Caco-2 (cell line): ENCODE measurements around the gene TACR1. TPM values are rescaled to one million over a fixed set of nuclear protein-coding genes. Genes with fewer than 3 reads are reported as not detected.

Experiments
- BruUV-seq: library from RNA; stranded (reverse); fragments of 400-500 nt; replicated peaks from 2 replicates; lab custom pipeline; 2021; lab: Mats Ljungman, UMichigan
- CTCF ChIA-PET: fragments of 300-600 bp; sonication (Branson Sonifier 250); formaldehyde crosslinking; loops from one replicate; lab custom pipeline; 2022; ENCODE audit warnings: antibody characterized with exemption; lab: Charles Lee
- POLR2A ChIA-PET: fragments of 300-600 bp; sonication (Branson Sonifier 250); formaldehyde crosslinking; loops from one replicate; lab custom pipeline; 2022; ENCODE audit warnings: antibody characterized with exemption; lab: Charles Lee
- DNase-seq, 2 experiments: peaks; one replicate each; pipeline versions ENCODE4 v3.0.0 to v3.0.0-alpha.2; 2020 to 2022
- H3K27me3 ChIP-seq: replicated peaks from 2 replicates; pipeline ENCODE4 v1.6.0; 2011; ENCODE audit warnings: low read length; ENCODE audit not compliant: control insufficient read depth, insufficient read depth
- H3K36me3 ChIP-seq: 2 replicates; pipeline ENCODE4 v1.5.1; 2011; ENCODE audit warnings: low read length; ENCODE audit not compliant: control insufficient read depth, insufficient read depth
- H3K4me1 ChIP-seq: fragments of 250-450 bp; sonication (Bioruptor Pico); 2 replicates; pipeline ENCODE4 v1.5.1; 2020; ENCODE audit warnings: mild to moderate bottlenecking
- H3K4me3 ChIP-seq: 2 replicates; pipeline ENCODE4 v1.5.1; 2011; ENCODE audit warnings: low read depth, mild to moderate bottlenecking, control low read depth, low read length
- H3K9me3 ChIP-seq: fragments of 250-450 bp; sonication (Bioruptor Pico); 2 replicates; pipeline ENCODE4 v1.5.1; 2020; ENCODE audit warnings: mild to moderate bottlenecking, moderate library complexity
- H3K27ac Mint-ChIP-seq: one replicate; pipeline ENCODE4 v1.8.0; 2022; ENCODE audit warnings: mixed read lengths; ENCODE audit not compliant: unreplicated experiment
- H3K27me3 Mint-ChIP-seq: one replicate; pipeline ENCODE4 v1.8.0; 2022; ENCODE audit warnings: mixed read lengths; ENCODE audit not compliant: insufficient read depth, unreplicated experiment
- H3K36me3 Mint-ChIP-seq: one replicate; pipeline ENCODE4 v1.8.0; 2022; ENCODE audit warnings: mild to moderate bottlenecking, mixed read lengths; ENCODE audit not compliant: insufficient read depth, unreplicated experiment
- H3K4me1 Mint-ChIP-seq: one replicate; pipeline ENCODE4 v1.8.0; 2022; ENCODE audit warnings: low read depth, mixed read lengths; ENCODE audit not compliant: unreplicated experiment
- H3K4me3 Mint-ChIP-seq: one replicate; pipeline ENCODE4 v1.8.0; 2022; ENCODE audit warnings: mild to moderate bottlenecking, moderate library complexity, mixed read lengths; ENCODE audit not compliant: unreplicated experiment
- H3K9me3 Mint-ChIP-seq: one replicate; pipeline ENCODE4 v1.8.0; 2022; ENCODE audit warnings: mixed read lengths; ENCODE audit not compliant: unreplicated experiment
- CTCF ChIP-seq, 2 experiments: fragments of 200-600 bp in 1 of 2; IDR thresholded peaks; 1 replicate in 1 of 2; 2 replicates in 1 of 2; pipeline versions ENCODE4 v1.5.1 to v1.8.0; 2011 to 2022; ENCODE audit warnings: antibody characterized with exemption in 1 of 2, control low read depth in 1 of 2, inconsistent platforms in 1 of 2, low read depth in 1 of 2, low read length in 1 of 2, mild to moderate bottlenecking in 1 of 2, moderate library complexity in 1 of 2; ENCODE audit not compliant: insufficient read depth in 1 of 2, severe bottlenecking in 1 of 2, unreplicated experiment in 1 of 2
- intact Hi-C: fragments of 100-400 bp; cut with micrococcal nuclease; formaldehyde crosslinking; loops from one replicate; pipeline ENCODE4 v1.10.0; 2022; ENCODE audit not compliant: unreplicated experiment
- total RNA-seq: library from RNA; stranded (reverse); gene quantifications from 2 replicates; pipeline ENCODE4 v1.2.3, GENCODE V29; 2022

TACR1 gene
- total RNA-seq, 1 experiment from 2014 or later, result 0.07 TPM

DNA sequence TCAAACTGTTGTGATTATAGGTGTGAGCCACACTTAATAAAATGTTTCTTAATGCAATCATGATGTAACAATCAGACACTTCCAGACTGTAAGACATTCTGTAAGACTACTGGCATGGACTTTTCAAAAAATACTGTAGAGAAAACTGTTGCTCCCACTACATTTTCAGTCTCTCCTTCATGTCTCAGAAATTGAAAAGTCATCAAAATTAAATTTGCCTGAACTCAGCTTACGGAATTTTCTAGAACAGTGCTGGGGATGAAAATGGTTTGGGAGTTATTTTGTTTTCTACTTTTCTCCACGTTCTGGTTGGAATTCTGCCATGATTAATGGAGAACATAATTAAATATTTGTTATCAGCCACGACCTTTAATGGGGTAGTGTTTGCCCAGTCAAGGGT, 26.8 kb upstream of the TACR1 start:
- peaks cover 11% of the 10 kb centered on the region for H3K27me3 Mint-ChIP-seq
- Histone ChIP-seq H3K9me3 (no peaks in the 10 kb centered on the region), H3K36me3 (no peaks in the 10 kb centered on the region), H3K27me3 (no peaks in the 10 kb centered on the region), H3K4me3 (no peak overlapping the region), H3K4me1 (no peaks in the 10 kb centered on the region)
- BruUV-seq, result no TSS peak
- no peak for TF ChIP-seq CTCF (IDR thresholded peaks at IDR 0.05; ENCODE audit: insufficient read depth in 1 of 2, low read depth in 1 of 2, low read length in 1 of 2, severe bottlenecking in 1 of 2, unreplicated experiment in 1 of 2)
- H3K27ac Mint-ChIP-seq, result no peak overlapping the region
- no peaks in the 10 kb centered on the region for H3K9me3 Mint-ChIP-seq
- H3K4me1 Mint-ChIP-seq, result no peaks in the 10 kb centered on the region
- no peak for DNase-seq
- POLR2A ChIA-PET, result no interaction called here
- CTCF ChIA-PET, result no interaction called here
- H3K4me3 Mint-ChIP-seq, result no peak overlapping the region
- H3K36me3 Mint-ChIP-seq, result no peaks in the 10 kb centered on the region
- intact Hi-C loops, result no loop called here

GRCh38 chr2:75224636-75225094, 25.3 kb upstream of the TACR1 start:
- H3K4me3 Mint-ChIP-seq, result no peak overlapping the region
- H3K9me3 ChIP-seq, result no peaks in the 10 kb centered on the region
- no TSS peak for BruUV-seq
- H3K36me3 Mint-ChIP-seq, result no peaks in the 10 kb centered on the region
- DNase-seq, result no peak
- TF ChIP-seq CTCF (IDR thresholded peaks at IDR 0.05; ENCODE audit: insufficient read depth in 1 of 2, low read depth in 1 of 2, low read length in 1 of 2, severe bottlenecking in 1 of 2, unreplicated experiment in 1 of 2), result no peak
- H3K4me1 ChIP-seq, result no peaks in the 10 kb centered on the region
- H3K27ac Mint-ChIP-seq, result no peak overlapping the region
- H3K4me3 ChIP-seq, result no peak overlapping the region
- POLR2A ChIA-PET, result no interaction called here
- CTCF ChIA-PET, result no interaction called here
- H3K27me3 Mint-ChIP-seq, result peaks cover 16% of the 10 kb centered on the region
- no peaks in the 10 kb centered on the region for H3K4me1 Mint-ChIP-seq
- H3K27me3 ChIP-seq, result no peaks in the 10 kb centered on the region
- H3K36me3 ChIP-seq, result no peaks in the 10 kb centered on the region
- intact Hi-C loops, result no loop called here
- no peaks in the 10 kb centered on the region for H3K9me3 Mint-ChIP-seq

- H3K4me3 ChIP-seq, result no peak overlapping the region
- H3K27me3 ChIP-seq, result no peaks in the 10 kb centered on the region
- H3K9me3 Mint-ChIP-seq, result no peaks in the 10 kb centered on the region
- H3K4me1 ChIP-seq, result no peaks in the 10 kb centered on the region
- ChIA-PET CTCF (no interaction called here), POLR2A (no interaction called here)
- intact Hi-C loops, result no loop called here
- no peaks in the 10 kb centered on the region for H3K36me3 ChIP-seq
- DNase-seq, result no peak
- no peaks in the 10 kb centered on the region for H3K9me3 ChIP-seq
- TF ChIP-seq CTCF (IDR thresholded peaks at IDR 0.05; ENCODE audit: insufficient read depth in 1 of 2, low read depth in 1 of 2, low read length in 1 of 2, severe bottlenecking in 1 of 2, unreplicated experiment in 1 of 2), result no peak
- no peak overlapping the region for H3K4me3 Mint-ChIP-seq
- H3K27me3 Mint-ChIP-seq, result peaks cover 28% of the 10 kb centered on the region
- no TSS peak for BruUV-seq
- no peaks in the 10 kb centered on the region for H3K4me1 Mint-ChIP-seq
- no peak overlapping the region for H3K27ac Mint-ChIP-seq
- H3K36me3 Mint-ChIP-seq, result no peaks in the 10 kb centered on the region
These were observed 23.2 kb upstream of the TACR1 start for GRCh38 chr2:75222527-75222926.
